GM21390 (cell line): ENCODE data around the gene METTL8.
"Not testable (repeated sequence)": the region's sequence is repeated elsewhere in the genome, so short reads cannot be mapped to it uniquely, and the experiment has no call there.

Experiments used
- ATAC-seq: cut with Tn5 transposase; IDR thresholded peaks from one replicate; pipeline ENCODE4 v1.9.1; 2021; ENCODE audit not compliant: unreplicated experiment

Gene METTL8

GRCh38 chr2:171316220-171316619, 117.6 kb downstream of the METTL8 start:
- no peak for ATAC-seq

DNA sequence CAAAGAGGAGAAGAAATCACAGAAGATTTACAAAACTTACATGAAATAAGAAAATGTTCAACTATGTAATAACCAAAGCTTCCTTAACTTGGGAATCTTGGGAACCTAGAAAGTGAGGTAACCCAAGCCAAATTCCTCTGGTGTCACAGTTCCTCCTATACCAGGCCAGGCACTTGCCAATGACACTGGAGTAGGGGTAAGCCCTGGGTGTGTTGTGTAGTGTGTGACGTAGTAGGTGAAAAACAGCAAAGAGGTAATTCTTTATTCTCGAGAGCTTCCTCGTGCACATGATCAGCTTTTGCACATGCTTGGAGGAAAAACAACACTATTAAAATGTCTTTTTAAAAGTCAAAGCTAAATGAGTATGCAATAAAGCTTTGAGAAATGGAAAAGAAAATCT, 118.0 kb downstream of the METTL8 start:
- no peak for ATAC-seq

GRCh38 chr2:171312182-171312581, 121.6 kb downstream of the METTL8 start:
- ATAC-seq, result not testable (repeated sequence)

DNA sequence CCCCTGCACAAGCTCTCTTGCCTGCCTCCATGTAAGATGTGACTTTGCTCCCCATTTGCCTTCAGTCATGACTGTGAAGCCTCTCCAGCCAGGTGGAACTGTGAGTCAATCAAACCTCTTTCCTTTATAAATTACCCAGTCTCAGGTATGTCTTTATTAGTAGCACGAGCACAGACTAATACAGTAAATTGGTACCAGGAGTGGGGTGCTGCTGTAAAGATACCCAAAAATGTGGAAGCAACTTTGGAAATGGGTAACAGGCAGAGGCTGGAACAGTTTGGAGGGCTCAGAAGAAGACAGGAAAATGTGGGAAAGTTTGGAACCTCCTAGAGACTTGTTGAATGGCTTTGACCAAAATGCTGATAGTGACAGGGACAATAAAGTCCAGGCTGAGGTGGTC, 122.2 kb downstream of the METTL8 start:
- not testable (repeated sequence) for ATAC-seq

DNA sequence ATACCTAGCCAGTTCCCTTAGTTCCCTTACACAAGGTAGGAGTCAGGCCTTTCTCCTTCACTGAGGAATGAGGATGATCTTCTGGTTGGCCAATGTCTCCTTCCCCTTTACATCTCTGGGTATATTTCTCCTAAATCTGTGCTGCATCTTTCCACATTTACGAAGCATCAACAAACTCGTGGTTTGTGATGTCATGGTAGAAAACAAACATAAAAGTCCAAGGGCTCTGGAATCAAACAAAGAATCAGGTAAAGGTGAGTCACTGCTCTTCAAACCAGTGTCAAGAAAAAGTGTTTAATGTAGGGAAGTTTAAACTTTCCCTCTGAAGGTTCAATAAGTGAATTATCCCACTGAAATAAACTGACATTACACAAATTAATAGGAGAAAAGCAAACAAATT, 122.9 kb downstream of the METTL8 start:
- ATAC-seq, result no peak

DNA sequence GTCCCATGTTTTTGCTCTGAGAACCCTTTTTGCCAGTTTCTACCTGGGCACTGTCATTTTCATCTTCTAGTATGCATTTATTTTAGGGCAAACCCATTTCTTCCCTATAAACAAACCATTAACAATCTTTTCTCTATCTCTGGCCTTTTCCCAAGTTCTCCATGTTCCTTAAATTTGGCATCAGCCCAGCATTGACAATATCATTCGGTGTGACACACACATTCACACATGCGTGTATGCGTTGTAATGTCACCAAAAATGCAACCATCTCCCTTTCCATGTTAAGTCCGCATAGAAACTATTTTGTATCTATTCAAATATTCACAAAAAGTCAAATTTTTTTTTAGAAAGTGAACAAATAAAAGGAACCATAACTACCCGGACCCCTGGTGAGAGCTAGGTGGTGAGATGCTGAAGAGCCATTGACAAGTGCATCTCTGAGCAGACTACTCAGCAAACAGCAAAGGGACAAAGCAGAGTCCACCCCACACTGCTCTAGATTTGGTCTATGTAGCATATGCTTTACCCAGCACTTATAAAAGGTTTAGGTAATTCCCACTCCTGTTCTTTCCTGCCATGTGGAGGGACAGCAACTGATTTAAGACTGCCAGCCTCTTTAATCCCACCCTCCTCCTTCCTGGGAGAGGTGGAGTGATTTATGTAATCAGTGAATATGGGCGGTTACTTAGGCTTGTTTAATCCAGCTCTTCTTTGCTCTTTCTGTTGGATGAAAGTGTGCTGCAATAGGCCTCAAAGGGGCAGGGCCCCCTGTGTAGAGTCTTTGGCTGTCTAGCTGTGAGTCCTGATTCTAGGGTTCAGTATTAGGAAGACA, 124.1 kb downstream of the METTL8 start:
- no peak for ATAC-seq

GRCh38 chr2:171308280-171309054, 125.3 kb downstream of the METTL8 start:
- ATAC-seq, result no peak

- peak; percentile 86 for ATAC-seq
Observed at GRCh38 chr2:171307560-171307959, 126.2 kb downstream of the METTL8 start.

GRCh38 chr2:171297956-171298355, 135.8 kb downstream of the METTL8 start:
- ATAC-seq, result no peak

- no peak for ATAC-seq
Observed at GRCh38 chr2:171294608-171295007, 139.2 kb downstream of the METTL8 start.

DNA sequence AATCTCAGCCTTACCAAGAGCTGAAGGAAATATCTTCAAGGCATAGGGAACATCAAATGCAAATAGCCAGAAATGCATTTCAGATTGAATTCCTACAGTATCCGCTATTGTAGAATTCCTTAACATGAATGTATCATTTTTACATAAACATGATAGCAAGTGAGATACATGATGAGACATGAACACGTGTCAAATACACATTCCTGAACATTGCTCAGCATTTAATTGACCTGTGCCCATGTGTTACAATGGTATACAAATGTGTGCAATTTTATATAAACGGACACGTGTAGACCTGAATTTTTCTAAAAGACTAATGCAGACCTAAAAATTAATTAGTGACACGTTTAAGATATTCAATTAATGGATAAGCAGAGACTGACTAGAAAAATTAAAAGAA, 140.1 kb downstream of the METTL8 start:
- ATAC-seq, result no peak

DNA sequence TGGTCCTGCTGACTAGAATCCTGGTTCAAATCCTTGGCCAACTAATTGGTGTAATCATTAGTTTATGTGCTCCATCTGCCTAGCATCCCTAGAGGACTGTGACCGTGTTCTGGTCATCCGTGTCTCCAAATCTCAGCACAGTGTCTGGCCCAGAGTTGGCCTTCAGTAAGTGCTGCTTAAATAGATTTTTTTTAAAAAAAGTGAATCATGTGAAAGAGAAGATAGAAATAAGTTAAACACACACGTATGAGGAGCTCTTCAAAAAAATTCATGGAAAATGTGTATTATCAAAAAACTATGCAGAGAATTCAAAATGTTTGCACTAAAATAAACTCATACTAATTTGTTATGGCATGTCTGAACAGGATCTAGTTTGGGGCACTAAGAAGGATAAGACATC, 143.8 kb downstream of the METTL8 start:
- ATAC-seq, result no peak

DNA sequence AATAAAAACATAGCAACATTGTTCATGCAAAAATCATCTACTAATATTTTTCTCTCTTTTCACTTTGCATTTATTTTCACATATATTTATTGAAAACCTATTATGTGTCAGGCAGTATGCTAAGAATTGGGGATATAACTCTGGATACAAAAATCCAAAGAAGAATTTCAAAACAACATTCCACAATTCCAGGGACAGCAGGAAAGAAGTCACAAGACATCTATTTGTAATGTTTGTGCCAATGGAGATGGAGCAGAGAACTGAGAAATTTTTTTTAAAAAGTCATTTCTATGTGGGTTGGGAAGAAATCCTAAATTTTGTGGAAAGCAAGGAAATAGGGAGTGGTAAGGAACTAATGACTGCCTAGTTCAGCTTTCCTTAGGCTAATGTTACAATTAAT, 144.5 kb downstream of the METTL8 start:
- no peak for ATAC-seq

- no peak for ATAC-seq
Observed at GRCh38 chr2:171287611-171288010, 146.2 kb downstream of the METTL8 start.

- ATAC-seq, result no peak
Observed at GRCh38 chr2:171287036-171287571, 146.7 kb downstream of the METTL8 start.

DNA sequence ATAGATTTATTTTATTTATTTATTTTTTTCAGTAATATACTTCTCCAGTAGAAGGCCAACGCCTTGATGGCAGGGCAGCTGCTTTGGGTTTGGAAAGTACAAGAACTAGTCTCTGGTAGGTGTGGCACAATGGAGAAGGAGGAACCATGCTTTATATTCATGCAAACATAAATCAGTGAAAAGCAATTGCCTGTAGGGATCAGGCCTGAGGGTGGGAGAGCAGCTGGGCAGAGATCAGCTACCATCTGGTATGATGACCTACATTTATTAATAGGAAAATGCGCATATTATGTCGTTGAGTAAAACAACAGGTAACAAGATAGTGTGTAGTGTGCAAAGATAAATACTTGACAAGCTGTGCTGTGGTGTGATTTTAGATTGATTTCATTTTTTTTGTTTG, 152.7 kb downstream of the METTL8 start:
- no peak for ATAC-seq

DNA sequence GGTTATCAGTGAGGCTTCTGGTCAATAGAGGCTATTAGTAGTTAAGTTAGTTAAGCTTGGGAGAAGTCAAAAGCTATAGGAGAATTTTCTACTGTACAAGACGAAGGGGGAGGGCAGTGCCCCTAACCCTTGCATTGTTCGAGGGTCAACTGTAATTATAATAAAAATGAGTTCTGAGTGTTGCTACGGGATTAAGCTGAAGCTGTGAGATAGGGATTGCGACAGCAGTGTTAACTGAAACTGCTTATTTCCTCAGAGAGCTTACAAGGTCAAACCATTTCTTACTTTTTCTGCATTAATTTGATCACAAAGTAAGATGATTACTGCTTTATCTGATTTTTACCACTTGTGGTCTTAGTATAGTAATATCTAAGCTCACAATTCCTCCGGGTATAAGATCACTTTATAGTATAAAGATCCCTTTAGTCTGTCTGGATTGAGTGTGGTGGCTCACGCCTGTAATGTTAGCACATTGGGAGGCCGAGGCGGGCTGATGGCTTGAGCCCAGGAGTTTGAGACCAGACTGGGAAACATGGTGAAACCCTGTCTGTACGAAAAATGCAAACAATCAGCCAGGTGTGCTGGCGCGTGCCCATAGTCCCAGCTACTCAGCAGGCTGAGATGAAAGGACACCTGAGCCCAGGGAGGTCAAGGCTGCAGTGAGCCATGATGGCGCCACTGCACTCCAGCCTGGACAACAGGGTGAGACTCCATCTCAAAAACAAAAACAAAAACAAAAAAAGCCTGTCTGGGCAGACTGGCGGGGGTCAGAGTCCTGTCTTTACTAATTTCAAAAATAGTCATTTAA, 153.6 kb downstream of the METTL8 start:
- ATAC-seq, result no peak

GRCh38 chr2:171274757-171275156, 159.0 kb downstream of the METTL8 start:
- ATAC-seq, result no peak

GRCh38 chr2:171271971-171272436, 161.8 kb downstream of the METTL8 start:
- ATAC-seq, result no peak

DNA sequence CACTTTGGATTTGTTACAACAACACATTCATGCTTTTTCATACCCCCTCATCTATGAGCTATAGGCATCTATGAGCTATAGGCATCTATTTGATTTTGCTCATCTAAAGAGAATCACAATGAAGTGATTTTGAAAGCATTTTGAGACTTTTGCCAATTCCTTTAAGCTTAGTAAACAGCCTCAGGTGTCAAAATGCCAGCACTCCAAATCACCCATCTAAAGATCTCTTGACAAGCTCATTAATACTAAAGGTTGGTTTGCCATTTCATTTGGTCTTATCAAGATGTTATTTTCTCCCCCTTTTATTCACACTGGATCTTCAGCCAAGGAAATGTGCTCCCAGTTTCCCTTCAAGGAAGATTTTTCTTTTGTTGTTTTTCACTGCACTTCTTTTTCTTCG, 162.4 kb downstream of the METTL8 start:
- no peak for ATAC-seq
